T47D (cell line): Measurements from ENCODE around the gene GRP.

ENCODE experiments used
- DNase-seq, 2 experiments: peaks; one replicate each; pipeline versions ENCODE4 v3.0.0 to v3.0.0-alpha.2; 2011 to 2012; ENCODE audit warnings: low read depth in 1 of 2, low spot score in 1 of 2
- JUND ChIP-seq: IDR thresholded peaks from 2 replicates; pipeline ENCODE4 v1.6.1; 2012; ENCODE audit warnings: low read depth
- in situ Hi-C: cut with HindIII; loops from 2 replicates; pipeline ENCODE4 v1.10.0; 2016; ENCODE audit warnings: low sequenced_read_pairs, low pct_unique_long_range_greater_than_20kb

GRP gene

DNA sequence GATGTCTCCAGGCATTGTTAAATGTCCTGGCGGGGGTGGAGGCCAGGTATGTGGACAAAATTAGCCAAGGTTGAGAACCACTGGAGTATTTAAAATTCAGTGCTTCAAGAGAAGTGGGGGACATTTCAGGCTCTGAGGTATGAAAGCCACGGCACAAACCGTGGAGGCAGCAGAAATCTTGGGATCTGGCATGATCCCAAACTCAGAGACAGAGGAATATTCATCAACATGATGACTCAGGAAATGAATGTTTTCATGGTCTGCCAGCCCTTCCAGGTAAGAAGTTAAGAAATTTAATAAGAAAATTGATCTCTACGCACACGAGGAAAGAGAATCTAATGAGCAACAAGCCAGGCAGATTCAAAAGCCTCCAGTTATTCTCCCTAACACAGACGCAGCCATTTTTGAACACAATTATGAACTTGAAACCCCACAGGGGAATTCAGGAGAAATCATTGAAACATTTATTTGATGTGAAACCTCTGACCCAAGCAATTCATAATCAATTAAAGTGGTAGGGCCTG is 11.3 kb upstream of the GRP start:
- no peak for DNase-seq
- no peak for TF ChIP-seq JUND
- in situ Hi-C loops, result no loop called here

- in situ Hi-C loops, result no loop called here
- no peak for TF ChIP-seq JUND
- no peak for DNase-seq
Measured at GRCh38 chr18:59210299-59210698, 9.7 kb upstream of the GRP start.

GRCh38 chr18:59211629-59212028 is 8.3 kb upstream of the GRP start:
- in situ Hi-C loops, result no loop called here
- no peak for TF ChIP-seq JUND
- DNase-seq, result no peak

GRCh38 chr18:59218018-59218417 is 1.9 kb upstream of the GRP start:
- TF ChIP-seq JUND, result no peak
- in situ Hi-C loops, result no loop called here
- no peak for DNase-seq

DNA sequence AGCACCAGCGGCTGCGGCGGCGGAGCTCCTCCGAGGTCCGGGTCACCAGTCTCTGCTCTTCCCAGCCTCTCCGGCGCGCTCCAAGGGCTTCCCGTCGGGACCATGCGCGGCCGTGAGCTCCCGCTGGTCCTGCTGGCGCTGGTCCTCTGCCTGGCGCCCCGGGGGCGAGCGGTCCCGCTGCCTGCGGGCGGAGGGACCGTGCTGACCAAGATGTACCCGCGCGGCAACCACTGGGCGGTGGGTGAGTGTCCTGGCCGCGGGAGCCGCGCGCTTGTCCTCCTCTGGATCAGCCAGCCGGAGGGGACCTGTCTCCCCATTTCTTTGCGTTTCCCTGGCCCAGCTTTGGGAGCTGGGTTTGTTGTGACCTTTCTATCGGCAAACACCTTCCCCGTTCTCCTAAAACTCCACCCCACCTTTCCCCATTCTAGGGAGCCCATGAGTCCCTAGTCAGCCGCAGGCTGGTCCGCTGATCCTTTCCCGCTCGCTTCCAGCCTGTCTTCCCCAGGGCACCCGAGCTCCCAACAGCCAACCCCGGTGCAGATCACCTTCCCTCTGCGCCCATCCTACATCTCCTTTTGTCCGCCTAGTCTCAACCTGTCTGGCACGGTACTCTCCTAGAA is 316 bp downstream of the GRP start:
- in situ Hi-C loops, result no loop called here
- DNase-seq, result no peak
- no peak for TF ChIP-seq JUND

GRCh38 chr18:59220784-59221765 is 1.1 kb downstream of the GRP start:
- DNase-seq, result no peak
- no peak for TF ChIP-seq JUND
- in situ Hi-C loops, result no loop called here

DNA sequence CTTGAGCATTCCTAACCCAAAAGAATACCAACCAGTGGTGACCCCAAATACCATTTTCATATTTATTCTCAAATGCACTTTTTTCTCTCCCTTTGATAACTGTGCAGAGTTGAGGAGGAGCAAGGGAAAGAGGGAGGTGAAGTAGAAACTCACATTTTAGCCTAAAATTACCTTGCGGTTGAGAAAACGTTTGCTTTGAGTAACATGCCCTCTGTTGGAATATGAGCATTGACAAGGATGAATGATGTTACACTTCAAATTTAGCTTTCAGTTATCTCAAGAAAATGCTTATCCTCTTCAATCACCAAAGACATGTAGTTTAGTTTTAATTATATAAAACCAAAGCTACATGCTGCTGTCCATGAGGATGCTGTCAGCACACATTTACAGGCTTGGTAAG is 2.4 kb downstream of the GRP start:
- no peak for DNase-seq
- TF ChIP-seq JUND, result no peak
- in situ Hi-C loops, result no loop called here

- no peak for DNase-seq
- TF ChIP-seq JUND, result no peak
- in situ Hi-C loops, result no loop called here
Measured at GRCh38 chr18:59228351-59228750, 8.4 kb downstream of the GRP start.

DNA sequence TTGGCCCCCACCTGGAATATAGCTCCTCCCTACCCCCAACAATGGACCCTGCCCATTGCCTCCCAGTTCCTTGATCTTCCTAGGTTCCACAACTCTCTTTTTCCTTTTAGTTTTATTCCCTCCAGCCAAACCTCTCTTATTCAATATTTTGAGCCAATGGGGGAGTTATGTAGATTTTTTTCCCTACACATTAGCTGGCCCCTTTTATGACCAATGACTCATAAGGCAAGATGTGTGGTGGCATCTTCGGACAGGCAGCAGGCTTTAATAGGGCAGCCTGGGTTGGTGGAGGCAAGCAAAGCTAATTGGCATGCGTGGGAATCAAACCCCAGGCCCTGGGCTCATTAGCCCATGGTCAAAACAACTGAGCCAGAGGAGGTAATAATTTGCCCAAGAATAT is 9.2 kb downstream of the GRP start:
- no peak for DNase-seq
- in situ Hi-C loops, result no loop called here
- no peak for TF ChIP-seq JUND

DNA sequence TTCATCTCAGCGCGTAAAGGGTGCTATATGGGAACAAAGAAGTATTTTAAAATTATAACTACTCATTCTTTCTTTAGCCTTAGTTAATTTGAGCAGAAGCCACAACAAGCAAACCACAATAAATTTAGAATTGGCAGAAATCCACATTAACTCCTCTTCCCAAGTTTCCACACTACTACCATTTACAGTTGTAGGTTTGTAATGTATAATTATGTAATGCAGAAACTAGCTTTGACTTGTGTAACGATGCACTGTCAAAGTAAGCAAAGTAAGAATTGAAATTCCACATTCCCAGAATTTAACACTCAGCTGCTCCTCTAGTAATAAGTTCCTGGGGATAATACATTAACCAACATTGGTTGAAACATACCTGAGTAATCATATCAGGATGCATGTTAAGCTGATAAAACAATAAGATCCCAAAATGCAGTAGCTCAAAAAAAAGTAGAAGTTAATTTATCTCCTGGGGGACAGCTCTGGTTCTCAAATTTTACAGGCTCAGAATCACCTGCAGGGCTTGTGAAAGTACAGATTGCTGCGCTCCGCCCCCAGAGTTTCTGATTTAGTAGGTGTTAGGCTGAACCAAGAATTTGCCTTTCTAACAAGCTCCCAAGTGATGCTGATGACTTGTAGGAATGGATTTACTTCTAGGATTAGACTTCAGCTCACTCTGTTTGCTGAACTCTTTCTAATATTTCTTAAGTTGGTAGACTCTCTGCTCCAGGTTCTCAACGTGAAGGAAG is 9.9 kb downstream of the GRP start:
- TF ChIP-seq JUND, result no peak
- no peak for DNase-seq
- in situ Hi-C loops, result no loop called here

GRCh38 chr18:59231114-59231513 is 11.2 kb downstream of the GRP start:
- no peak for TF ChIP-seq JUND
- DNase-seq, result no peak
- in situ Hi-C loops, result no loop called here

DNA sequence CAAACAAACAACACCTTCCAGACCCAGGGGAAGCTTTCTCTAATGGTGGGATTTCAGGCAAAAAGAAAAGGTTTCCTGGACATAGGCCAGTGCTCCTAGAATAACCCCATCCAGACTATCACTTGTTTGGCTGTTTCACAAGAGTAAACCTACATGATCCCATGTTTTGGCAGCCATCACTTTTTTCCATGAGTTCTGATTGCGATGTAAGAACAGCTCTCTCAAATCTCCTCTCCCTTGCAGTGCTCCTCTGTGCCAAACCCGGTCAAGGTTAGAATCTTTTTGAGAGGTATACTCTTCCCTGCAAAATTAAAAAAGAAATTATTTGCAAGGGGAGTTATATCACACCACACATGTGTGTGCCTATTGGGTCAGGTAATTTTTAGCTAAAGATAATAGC is 11.9 kb downstream of the GRP start:
- no peak for DNase-seq
- in situ Hi-C loops, result no loop called here
- TF ChIP-seq JUND, result no peak
